HG03469 (cell line): ENCODE results near the gene SFXN1.

Source experiments
- ATAC-seq: cut with Tn5 transposase; IDR thresholded peaks from one replicate; pipeline ENCODE4 v1.9.1; 2021; ENCODE audit warnings: mild to moderate bottlenecking, moderate library complexity, moderate number of reproducible peaks; ENCODE audit not compliant: unreplicated experiment

SFXN1 gene

DNA sequence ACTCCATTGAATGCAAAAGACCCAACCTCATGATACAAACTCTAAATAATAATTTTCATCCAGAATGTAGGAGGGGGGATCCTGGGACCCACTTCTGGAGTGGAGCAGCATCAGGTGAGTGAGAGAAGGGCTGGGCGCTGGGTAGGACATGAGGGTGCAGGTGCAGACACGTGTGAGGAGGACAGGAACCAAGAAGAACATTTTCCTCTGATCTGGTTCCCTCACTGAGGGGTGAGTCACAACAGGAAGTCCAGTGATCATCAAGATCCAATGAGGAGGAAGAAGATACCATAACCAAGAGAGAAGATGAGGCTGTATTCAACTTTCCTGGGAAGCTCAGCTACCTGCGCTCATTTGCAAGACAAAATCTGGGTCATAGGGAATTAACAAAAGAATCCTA is 57.4 kb downstream of the SFXN1 start:
- no peak for ATAC-seq

DNA sequence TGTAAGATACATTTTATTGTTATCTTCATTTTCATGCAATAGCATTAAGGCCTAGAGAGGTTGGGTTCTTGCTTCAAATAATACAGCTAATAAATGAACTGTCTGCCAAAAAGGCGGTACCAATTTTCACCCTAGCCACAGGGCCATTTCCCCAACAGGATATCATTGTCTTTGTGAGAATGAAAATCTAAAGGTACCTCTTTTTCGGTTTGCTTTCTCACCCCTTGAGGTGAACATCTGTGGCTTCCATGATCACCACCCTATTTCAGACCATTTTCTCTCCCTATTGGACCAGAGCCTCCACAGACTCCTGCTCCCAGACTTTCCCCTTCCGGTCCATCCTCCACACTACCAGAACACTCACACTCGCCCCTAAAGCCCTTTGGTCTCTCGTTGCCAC is 60.2 kb downstream of the SFXN1 start:
- ATAC-seq, result no peak

DNA sequence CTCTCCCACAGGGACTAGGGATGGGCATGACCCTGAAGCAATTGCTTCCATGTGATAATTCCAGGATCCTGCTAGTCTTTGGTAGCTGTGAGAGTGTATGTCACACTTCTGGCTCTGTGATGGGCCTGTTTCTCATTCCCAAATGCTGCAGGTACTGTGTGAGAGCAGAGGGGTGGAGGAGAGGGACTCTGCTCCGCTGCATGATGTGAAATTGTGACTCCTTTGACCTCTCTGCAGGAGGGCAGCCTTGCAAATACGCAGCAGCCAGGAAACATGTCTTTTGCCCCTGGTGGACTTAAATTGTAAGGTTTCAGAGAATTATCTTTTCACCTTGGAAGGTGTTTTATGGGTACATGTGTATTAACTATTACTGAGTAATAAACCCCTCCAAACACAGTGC is 61.6 kb downstream of the SFXN1 start:
- ATAC-seq, result no peak

DNA sequence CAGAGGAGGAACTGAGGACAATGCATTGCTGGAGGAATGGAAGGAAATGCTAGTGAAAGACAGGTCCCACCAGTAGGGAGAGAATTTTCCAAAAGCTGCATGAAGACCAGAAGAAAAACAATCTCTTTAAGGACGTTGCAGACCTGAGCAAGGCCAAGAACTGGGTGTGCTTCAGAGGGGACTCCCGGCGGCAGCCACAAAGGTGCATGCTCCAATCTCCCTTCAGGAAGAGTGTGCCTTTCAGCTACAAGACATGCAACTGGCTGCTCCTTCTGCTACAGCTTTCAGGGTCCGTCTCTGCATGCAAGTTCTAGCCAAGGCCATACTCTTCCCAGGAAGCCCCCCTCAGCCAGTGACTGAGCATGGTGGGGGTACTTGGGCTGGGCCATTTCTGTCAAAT is 62.9 kb downstream of the SFXN1 start:
- no peak for ATAC-seq

DNA sequence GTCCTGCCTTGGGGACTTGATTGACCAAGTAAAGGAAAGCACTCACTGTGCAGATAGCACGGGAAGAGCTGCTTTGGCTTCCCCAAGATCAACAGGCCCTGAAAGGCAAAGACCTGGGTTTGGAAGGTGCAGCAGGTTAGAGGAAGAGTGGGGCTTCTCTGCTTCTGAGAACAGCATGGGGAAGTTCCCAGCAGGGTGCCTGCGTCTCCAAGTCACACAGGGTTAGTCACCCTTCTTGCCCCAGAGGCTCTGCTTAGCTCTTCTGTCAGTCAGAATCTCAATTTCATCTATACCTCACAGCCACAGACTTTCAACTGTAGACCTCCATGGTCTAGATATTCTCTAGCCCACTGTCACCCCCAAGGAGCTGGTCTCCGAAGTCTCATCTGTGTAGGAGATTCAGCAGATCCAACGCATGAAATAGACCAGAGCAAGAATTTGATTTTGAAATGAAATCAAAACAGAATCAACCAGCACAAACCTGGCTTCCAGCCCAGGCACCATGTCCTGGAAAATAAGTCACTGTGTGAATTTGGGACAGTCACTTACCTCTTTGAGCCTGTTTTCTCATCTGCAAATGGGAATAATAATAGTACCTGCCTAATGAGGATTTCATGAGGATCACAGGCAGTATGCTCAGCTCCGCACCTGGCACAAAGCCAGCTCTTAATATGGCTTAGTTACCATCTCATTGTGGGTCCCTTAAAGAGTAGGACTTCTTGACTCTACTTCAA is 64.0 kb downstream of the SFXN1 start:
- ATAC-seq, result no peak

DNA sequence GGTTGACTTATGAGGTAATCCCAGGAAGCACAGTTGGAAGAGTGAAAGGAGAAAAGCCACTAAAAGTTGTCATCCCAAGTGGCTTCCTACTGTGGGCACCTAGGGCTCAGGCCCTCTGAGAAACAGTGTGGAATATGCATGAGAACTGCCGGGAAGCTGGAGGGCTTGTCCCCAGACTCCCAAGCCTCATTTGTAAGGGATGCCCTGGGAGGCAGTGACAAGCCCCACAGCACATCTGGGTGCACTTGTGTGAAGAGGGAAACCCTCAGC is 64.5 kb downstream of the SFXN1 start:
- no peak for ATAC-seq

DNA sequence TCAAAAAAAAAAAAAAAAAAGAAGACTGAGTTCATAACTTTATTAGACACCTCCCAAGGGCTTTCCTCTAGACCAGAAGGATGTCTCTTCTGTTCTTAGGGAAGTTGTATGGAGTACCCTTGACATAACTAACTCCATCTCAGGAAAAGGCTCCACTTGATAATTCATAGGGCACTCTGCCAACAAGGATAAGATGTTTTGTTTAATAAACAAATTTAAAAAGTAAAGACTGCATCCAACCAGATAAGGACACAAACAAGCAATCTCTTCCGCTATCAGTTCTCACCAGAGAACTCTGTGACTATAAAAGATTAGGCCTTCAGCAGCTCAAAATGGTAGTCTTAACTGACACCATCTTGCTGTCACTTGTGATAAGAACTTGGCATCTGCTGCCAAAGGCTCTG is 65.8 kb downstream of the SFXN1 start:
- no peak for ATAC-seq

DNA sequence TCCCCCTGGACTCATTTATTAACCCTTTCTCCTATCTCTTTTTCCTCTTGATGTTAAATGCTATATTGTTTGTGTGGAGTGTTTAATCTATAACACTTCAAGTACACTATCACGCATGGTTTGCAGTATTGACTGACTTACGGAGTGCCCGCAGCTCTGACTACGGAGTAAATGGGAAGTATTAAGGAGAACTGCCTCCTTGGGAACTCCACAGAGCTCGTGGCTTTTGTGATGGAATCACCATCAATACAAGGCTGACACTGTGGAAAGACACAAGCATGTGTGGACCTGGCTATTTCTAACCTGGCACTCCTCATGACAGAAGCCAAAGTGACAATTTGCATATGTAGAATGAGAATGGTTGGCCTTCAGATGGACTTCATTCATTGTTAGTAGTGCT is 66.2 kb downstream of the SFXN1 start:
- no peak for ATAC-seq

DNA sequence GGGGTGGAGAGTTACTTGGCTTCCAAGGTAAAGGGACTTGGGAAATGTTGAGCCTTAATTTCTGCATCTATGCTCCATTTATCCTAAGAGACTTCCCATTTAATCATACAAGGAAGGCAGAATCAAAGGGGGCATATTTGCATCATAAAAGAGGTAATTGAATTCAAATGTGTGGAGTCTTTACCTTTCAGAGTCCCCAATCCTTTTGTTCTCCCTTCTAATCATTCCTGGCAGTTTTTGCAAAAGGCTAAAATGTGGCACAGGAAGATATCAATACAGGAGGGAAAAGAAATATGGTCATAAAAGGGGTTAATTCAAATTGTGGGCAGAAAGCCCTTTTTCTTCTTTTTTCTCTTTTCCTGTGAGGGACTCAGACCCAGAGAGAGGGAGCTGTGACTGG is 69.5 kb downstream of the SFXN1 start:
- ATAC-seq, result no peak

DNA sequence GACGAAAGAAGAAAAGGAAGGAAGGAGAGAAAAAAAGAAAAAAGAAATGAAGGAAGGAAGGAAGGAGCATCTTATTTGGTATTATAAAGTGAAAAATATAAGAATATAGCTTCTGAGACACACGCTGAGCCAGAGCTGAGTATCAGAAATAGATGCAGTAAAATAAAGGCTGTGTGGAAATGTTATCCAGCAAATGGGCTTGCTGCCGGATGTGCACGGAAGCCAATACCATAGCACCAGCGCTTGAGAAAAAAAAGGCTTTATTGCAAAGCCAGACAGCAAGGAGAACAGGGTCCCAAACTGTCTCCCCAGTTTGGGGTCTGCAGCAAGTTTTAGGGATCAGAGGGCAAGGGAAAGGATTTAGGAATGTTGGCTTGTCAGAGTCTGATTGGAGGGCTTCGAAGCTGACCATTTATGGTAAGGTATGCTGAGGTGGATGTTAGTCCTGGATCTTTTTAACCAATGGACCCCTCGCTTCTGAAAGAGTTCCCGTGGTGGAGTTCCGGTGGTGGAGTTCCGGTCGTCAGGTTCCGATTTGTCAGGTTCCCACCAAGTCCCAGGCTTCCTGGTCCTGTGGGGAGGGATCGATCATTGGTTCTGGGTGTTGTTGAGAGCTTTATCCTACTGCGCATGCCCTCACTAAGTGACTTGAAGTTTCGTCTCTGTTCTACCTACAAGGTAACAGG is 70.4 kb downstream of the SFXN1 start:
- no peak for ATAC-seq

DNA sequence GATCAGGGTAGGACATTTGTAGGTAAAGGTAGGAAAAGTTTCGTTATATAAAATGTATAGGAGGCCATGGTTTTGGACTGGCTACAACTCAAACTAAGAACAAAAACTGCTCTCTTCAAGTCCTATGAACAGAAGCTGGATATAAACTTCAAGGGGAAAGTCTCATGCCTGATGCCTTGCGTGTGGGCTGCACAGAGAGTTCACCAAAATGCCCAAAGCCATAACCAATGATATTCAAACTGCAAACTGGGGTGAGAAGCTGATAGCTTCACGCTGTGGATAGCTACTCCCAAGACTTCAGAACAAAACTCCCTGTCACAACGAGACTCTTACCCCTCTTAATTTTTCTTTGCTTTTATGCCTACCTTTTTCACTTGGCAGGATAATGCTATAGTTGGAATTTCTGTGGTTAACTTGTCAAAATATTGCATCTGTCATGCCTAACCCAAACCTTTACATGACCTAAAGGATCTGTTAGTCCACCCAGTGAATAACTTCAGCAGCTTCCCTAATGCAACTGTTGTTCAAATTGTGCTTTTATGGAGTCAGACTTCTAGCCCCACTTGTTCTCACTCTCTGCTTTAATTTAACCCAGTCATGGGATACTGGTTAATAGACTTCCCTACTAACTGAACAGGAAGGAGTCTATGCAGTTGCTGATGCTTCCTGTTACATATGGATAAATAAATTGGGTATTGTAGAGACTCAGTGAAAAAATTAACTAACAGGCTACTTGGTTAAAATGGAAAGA is 71.9 kb downstream of the SFXN1 start:
- ATAC-seq, result no peak

DNA sequence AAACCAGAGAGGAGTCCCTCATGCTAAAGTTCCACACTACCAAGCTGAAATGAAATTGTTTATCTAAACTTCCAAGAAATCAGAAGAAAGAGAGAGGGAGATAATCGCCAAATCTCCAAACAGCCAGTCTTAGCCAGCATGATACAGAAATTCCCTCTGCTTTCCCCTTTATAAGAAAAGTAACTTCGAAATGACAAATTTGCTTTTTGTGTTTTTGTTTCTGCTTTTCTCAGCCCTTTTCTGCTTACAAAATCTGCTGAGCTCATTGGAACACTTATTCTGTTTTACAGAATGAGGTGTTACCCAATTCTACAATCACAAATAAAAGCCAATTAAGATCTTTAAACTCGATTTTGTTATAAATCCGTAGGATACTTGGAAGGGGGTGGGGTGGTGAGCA is 72.9 kb downstream of the SFXN1 start:
- ATAC-seq, result no peak

DNA sequence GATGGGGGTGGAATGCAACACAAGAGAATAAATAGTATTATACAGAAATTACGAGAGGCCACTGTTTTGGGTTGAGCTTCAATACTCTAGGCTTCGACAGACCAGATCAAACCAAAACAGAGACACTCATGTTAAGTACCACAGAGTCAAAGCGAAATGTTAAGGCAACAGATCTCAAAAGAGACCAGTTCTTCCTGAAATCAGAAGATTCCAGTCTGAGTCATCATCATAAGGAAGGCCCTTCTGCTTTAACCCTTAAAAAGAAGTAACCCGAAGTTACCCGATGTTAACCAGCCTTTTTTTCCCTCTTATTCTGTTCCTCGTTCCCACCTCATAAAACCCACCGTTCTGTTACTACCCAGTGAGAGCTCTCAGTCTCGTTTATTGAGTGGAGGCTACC is 75.9 kb downstream of the SFXN1 start:
- no peak for ATAC-seq

DNA sequence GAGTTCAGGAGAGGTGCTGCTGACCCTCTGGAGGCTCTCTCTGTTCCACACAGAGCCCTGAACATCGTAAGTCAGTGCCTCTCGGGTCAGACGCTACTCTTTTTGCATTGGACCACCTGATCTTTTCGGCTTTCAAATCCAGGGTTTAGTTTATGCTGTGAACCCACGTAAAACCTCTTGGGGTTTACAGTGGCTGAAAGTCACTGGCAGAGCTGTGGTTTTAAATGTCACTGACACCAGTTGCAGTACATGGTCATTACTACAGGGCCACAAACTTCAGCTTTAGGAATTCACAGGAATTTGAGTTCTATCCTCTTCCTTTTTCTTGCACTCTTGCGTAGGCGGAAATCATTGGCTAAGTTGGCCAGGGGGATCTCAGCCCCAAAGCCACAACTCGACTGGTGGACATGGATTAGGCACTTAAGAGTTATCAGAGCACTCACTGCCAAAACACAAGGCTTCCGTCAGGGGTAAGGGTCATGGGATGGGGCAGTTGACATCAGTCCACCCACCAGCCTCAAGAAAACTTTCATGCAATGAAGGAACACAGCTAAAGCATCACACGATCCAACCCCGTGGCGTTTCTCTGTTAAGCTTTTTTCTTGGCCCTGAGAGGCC is 76.9 kb downstream of the SFXN1 start:
- no peak for ATAC-seq

DNA sequence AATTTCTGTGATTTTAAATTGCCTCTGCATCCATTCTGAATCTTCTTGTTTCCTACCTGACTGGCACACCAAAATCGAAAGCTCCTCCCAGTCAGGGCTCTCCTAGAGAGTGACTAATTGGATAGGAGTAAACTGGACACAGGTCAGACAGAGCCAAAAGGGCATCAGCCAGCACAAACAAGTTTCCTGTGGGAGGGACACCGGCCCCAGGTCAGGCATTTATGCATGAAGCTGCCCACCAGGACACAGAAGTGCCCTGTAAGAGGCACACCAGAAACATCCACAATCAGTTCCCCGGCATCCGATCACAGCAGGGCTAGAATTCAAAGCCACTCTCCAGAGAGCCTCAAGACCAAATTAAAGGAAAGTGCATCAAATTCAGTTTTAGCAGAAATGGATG is 78.4 kb downstream of the SFXN1 start:
- no peak for ATAC-seq

DNA sequence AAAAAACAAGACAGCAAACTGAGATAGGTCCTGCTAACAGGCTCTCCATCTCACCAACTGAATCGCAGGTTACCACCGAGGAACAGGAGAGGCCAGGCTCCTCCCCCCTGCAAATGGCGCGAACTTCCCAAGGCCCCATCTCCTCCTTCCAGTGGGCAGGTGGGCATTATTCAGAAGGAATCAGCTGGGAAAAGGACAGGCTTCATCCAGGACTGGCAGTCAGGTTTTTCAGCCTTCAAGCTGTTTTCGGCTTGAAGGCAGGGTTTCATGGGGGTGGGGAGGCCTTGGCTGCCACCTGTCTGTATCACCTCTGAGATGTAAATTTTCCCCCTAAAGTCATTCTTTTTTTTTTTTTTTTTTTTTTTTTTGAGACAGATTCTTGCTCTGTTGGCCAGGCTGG is 79.4 kb downstream of the SFXN1 start:
- ATAC-seq, result no peak

DNA sequence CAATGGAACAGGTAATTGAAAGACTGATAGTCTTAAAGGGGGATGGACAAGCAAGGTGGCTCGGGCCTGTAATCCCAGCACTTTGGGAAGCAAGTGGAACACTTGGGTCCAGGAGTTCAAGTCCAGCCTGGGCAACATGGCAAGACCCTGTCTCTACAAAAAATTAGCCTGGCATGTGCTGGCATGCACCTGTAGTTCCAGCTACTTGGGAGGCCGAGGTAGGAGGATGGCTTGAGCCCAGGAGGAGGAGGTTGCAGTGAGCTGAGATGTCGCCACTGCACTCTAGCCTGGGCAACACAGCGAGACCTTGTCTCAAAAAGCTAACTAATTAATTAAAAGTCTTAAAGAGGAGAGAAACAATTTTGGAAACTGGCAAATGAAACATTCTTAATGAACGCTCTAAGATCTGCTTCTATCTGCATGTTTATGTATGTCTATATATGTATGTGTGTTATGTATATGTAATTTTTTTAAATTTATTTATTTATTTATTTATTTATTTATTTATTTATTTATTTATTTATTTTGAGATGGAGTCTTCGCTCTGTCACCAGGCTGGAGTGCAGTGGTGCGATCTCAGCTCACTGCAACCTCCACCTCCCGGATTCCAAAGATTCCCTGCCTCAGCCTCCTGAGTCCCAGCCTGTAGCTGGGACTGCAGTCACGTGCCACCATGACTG is 80.6 kb downstream of the SFXN1 start:
- ATAC-seq, result no peak

DNA sequence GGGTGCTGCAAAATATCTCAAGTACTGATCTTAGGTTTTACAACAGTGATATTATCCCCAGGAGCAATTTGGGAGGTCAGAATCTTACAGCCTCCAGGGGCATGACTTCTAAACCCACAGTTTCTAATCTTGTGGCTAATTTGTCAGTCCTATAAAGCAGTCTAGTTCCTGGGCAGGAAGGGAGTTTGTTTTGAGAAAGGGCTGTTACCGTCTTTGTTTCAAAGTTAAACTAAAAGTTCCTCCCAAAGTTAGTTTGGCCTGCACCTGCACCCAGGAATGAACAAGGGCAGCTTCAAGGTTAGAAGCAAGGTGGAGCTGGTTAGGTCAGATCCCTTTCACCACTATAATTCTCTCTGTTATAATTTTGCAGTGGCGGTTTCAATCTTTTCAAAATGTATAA is 81.7 kb downstream of the SFXN1 start:
- no peak for ATAC-seq

DNA sequence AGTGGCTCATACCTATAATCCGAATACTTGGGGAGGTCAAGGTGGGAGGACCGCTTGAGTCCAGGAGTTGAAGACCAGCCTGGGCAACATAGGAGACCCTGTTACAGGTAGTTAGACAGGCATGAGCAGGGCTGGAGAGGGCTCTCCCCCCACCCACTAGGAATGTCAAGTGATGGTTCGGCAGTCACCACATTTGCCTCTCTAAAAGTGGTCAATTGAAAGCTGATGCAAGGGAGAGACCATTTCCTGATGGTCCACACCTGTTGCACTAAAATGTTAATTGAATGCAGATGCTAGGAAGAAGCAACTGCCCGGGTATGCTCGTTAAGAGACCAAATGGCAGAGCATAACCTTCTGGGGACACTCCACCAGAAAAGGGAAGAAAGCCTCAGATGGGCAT is 82.7 kb downstream of the SFXN1 start:
- ATAC-seq, result no peak

DNA sequence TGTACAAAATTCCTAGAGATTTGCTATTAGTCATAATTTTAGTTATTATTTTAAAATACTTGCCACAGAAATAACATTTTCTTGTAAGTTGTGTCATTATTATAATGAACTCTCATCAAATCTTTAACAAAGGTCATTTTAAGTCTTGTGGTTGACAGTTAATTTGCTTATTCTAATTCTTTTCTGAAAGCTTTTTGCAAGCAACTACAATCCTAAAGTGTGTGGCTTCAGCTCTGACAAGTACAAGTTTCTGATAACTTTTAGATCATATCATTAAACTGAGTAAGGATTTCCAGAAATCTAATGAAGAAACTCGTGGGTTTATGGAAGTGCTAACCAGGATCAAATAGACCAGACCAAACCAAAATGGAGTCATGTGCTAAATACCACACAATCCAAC is 86.4 kb downstream of the SFXN1 start:
- no peak for ATAC-seq

DNA sequence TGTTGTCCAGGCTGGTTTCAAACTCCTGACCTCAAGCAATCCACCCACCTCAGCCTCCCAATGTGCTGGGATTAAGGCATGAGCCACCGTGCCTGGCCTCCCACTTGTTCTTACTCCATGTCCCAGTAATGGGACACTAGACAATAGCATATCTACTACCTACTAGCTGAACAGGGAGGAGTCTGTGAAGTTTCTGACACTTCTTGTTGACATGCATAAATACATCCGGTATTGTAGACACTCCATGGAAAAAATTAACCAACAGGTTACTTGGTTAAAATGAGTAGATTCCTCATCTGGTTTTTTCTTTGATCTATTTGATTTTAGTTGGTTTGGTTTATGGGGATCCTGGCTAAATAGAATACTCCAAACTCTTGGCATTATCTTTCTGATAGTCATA is 88.3 kb downstream of the SFXN1 start:
- no peak for ATAC-seq
